PC-9 (cell line): Measurements from ENCODE around the gene EML5.

Experiments used
- CTCF ChIP-seq: fragments of 200-600 bp; sonication (generic); conservative IDR thresholded peaks from 2 replicates; pipeline ENCODE4 v1.6.1; 2017; ENCODE audit warnings: mixed run types, antibody characterized with exemption, mild to moderate bottlenecking, moderate library complexity
- EZH2 ChIP-seq: fragments of 200-600 bp; sonication (generic); IDR thresholded peaks from 2 replicates; pipeline ENCODE4 v1.8.0; 2017; ENCODE audit warnings: antibody characterized with exemption, low read depth

GRCh38 chr14:88786715-88787114 is 6.0 kb downstream of the EML5 start:
- TF ChIP-seq CTCF (no peak), EZH2 (no peak)
